Epithelial cell of esophagus (primary cell): ENCODE results near the gene ROR2.

ENCODE experiments used
- DNase-seq: peaks from one replicate; pipeline ENCODE4 v3.0.0; 2010; ENCODE audit warnings: low read depth
- H3K4me3 ChIP-seq: 2 replicates; pipeline ENCODE4 v1.5.1; 2011; ENCODE audit warnings: mild to moderate bottlenecking, low read length, control low read depth
- CTCF ChIP-seq: IDR thresholded peaks from 2 replicates; pipeline ENCODE4 v1.5.1; 2011; ENCODE audit warnings: low read depth, mild to moderate bottlenecking, low read length, control low read depth, inconsistent platforms; ENCODE audit not compliant: insufficient read depth; ENCODE audit errors: missing control alignments

ROR2 gene

GRCh38 chr9:91865041-91865440 lies 85.0 kb downstream of the ROR2 start:
- no peak overlapping the region for H3K4me3 ChIP-seq
- no peak for TF ChIP-seq CTCF
- no peak for DNase-seq

DNA sequence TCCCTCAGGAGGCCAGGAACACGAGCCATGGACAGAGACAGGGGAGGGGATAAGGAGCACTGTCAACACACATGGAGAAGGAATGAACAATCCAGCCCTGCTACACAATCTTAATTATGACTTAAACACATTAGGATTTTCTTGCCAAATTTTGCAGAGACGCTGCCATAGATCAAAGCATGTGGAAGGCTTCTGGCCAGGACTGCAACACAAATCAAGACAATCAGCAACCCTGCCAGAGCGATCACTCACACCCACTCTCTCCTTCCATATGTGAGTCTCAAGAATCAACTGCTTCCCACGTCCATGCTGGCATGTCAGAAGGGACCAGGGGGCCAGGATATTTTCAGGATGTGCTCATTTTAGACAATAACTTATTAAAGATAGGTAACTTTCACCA lies 85.6 kb downstream of the ROR2 start:
- H3K4me3 ChIP-seq, result no peak overlapping the region
- TF ChIP-seq CTCF, result no peak
- DNase-seq, result no peak

- no peak overlapping the region for H3K4me3 ChIP-seq
- no peak for TF ChIP-seq CTCF
- DNase-seq, result no peak
Observed at GRCh38 chr9:91863469-91863868, 86.6 kb downstream of the ROR2 start.

- DNase-seq, result no peak
- TF ChIP-seq CTCF, result no peak
- no peak overlapping the region for H3K4me3 ChIP-seq
Observed at GRCh38 chr9:91858213-91859030, 91.6 kb downstream of the ROR2 start.

- DNase-seq, result no peak
- H3K4me3 ChIP-seq, result no peak overlapping the region
- TF ChIP-seq CTCF, result no peak
Observed at GRCh38 chr9:91857291-91858212, 92.5 kb downstream of the ROR2 start.

DNA sequence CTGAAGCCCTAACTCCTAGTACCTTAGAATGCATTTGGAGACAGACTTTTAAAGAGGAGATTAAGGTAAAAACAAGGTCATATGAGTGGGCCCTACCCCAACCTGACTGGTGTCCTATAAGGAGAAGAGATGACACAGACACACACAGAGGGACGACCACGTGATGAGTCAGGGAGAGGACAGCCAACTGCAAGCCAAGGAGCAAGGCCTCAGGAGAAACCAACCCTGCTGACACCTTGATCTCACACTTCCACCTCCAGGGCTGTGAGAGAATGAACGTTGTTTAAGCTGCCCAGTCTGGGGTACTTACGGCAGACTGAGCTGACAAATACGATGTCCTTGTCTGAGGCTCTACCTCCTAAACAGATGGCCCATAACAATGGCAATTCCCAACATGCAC lies 93.6 kb downstream of the ROR2 start:
- no peak for DNase-seq
- TF ChIP-seq CTCF, result no peak
- H3K4me3 ChIP-seq, result no peak overlapping the region
